ENCODE measurements around the gene ITPK1. TPM values are rescaled to one million over a fixed set of nuclear protein-coding genes. Genes with fewer than 3 reads are reported as not detected.

Gene ITPK1
- total RNA-seq, 1 donor from 2014 or later: 43.0 TPM

DNA sequence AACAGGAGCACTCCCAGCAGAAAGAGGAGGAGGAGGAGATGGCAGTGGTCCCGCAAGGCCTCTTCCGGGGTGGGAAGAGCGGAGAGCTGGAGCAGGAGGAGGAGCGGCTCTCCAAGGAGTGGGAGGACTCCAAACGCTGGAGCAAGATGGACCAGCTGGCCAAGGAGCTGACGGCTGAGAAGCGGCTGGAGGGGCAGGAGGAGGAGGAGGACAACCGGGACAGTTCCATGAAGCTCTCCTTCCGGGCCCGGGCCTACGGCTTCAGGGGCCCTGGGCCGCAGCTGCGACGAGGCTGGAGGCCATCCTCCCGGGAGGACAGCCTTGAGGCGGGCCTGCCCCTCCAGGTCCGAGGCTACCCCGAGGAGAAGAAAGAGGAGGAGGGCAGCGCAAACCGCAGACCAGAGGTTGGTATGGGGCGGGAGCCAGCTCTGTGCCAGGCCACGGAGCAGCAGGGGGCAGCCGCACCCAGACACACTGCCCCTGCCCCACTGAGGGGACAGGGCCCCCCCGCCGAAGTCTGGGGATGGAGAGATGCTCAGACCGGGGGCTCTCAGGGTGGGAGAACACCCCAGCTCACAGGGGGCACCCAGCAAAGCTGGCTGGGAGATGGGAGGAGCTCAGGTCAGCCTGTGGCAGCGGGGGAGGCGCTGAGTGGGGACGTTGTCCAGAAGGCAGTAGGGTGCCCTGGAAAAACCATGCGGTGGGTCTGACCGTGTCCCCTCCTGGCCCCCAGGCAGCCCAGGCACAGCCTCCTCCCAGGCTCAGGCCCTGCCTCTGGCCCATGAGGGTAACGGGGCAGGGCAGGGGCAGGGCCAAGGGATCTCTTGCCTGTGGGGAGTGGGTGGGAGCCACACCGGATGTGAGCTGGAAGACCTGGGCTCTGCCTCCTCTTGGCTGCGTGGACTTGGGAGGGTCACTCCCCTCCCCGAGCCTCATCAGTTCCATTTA lies 183.0 kb downstream of the ITPK1 start:
- H3K27me3 Mint-ChIP-seq: no peaks in the 10 kb centered on the region
- no peaks in the 10 kb centered on the region for H3K4me1 Mint-ChIP-seq
- ChIA-PET POLR2A (interaction anchor here (0.5 kb wide), 1 partner anchor 14 kb away, joined by 3 read pairs; no protein-coding TSS in a partner anchor), CTCF (no interaction called here)
- peaks cover 13% of the 10 kb centered on the region for H3K36me3 Mint-ChIP-seq (ENCODE audit: low read depth)
- no peak overlapping the region for H3K27ac Mint-ChIP-seq
- H3K9me3 Mint-ChIP-seq: no peaks in the 10 kb centered on the region
- ATAC-seq (ENCODE audit: low read depth): no peak
- H3K4me3 Mint-ChIP-seq: no peak overlapping the region
- TF ChIP-seq, protein P1, sequence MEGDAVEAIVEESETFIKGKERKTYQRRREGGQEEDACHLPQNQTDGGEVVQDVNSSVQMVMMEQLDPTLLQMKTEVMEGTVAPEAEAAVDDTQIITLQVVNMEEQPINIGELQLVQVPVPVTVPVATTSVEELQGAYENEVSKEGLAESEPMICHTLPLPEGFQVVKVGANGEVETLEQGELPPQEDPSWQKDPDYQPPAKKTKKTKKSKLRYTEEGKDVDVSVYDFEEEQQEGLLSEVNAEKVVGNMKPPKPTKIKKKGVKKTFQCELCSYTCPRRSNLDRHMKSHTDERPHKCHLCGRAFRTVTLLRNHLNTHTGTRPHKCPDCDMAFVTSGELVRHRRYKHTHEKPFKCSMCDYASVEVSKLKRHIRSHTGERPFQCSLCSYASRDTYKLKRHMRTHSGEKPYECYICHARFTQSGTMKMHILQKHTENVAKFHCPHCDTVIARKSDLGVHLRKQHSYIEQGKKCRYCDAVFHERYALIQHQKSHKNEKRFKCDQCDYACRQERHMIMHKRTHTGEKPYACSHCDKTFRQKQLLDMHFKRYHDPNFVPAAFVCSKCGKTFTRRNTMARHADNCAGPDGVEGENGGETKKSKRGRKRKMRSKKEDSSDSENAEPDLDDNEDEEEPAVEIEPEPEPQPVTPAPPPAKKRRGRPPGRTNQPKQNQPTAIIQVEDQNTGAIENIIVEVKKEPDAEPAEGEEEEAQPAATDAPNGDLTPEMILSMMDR (IDR thresholded peaks at IDR 0.05): no peak
- DNase-seq: no peak
- intact Hi-C loops (cut with micrococcal nuclease): no loop called here

DNA sequence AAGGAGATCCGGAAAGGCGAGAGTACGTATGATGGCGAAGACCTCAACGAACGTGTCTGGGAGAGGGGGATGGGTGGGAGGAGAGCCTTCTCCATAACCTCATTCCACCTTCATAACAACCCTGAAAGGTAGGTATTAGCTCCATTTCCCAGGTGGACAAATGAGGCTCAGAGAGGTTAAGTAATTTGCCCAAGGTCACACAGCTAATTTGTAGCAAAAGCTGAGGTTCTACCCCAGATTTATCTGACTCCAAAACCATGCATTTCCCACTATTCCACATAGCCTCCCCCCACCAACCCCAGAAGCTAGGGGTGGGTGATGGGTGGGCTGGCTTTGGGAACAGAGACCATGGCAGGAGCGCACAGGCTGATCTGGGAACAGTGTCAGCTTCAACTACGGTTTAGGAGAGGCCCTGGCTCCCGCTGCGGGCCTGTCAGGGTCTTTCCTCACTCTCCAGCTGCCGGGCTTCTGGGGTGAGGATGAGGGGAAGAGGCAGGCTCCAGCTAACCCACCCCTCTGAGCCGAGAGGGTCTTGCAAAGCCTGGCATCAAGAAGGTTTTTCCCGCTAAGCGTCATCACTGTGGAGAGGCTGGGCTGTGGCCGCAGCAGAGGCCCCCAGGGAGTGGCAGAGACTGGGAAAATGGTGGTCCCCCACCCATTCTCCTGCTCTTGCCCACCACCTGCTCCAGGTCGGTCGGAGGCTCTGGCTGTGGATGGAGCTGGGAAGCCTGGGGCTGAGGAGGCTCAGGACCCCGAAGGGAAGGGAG lies 183.9 kb downstream of the ITPK1 start:
- CTCF ChIA-PET: no interaction called here
- intact Hi-C loops (cut with micrococcal nuclease): no loop called here
- no peak for ATAC-seq (ENCODE audit: low read depth)
- H3K4me3 Mint-ChIP-seq: no peak overlapping the region
- no peaks in the 10 kb centered on the region for H3K4me1 Mint-ChIP-seq
- POLR2A ChIA-PET: interaction anchor here (0.5 kb wide), 1 partner anchor 13 kb away, joined by 3 read pairs; no protein-coding TSS in a partner anchor
- TF ChIP-seq, protein P1 (IDR thresholded peaks at IDR 0.05): no peak
- DNase-seq: no peak
- no peaks in the 10 kb centered on the region for H3K9me3 Mint-ChIP-seq
- no peak overlapping the region for H3K27ac Mint-ChIP-seq
- H3K36me3 Mint-ChIP-seq (ENCODE audit: low read depth): peaks cover 6% of the 10 kb centered on the region
- no peaks in the 10 kb centered on the region for H3K27me3 Mint-ChIP-seq

DNA sequence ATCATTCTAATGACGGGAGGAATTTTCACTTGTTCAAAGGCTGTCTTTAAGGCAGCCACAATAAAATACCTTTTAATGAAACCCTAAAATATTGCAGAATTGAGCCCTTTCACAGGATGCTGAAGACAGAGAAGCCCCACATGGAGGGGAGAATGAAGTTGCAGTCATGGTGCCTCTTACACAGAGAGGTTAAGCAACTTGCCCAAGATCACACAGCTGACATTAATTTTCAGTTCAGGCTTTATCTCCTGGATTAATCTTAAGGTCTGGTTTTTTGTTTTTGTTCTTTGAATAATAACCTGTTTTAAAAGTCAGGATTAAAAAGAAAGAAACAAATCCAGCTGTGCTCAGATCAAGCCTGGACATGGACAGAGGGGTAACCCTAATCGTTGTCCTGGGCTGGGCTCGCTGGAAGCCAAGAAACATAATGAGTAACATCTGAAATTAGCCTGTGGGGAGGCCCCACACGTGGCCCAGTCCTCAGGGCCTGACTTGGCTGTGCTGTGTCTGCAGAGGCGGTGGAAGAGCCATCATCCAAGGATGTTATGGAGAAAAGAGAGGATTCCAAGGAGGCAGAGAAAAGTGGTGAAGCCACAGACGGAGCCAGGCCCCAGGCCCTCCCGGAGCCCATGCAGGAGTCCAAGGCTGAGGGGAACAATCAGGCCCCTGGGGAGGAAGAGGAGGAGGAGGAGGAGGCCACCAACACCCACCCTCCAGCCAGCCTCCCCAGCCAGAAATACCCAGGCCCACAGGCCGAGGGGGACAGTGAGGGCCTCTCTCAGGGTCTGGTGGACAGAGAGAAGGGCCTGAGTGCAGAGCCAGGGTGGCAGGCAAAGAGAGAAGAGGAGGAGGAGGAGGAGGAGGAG lies 184.8 kb downstream of the ITPK1 start:
- ChIA-PET CTCF (no interaction called here), POLR2A (no interaction called here)
- no peak for DNase-seq
- Mint-ChIP-seq H3K27ac (no peak overlapping the region), H3K36me3 (ENCODE audit: low read depth) (peaks cover 4% of the 10 kb centered on the region), H3K4me1 (no peaks in the 10 kb centered on the region), H3K27me3 (no peaks in the 10 kb centered on the region), H3K9me3 (no peaks in the 10 kb centered on the region), H3K4me3 (no peak overlapping the region)
- TF ChIP-seq, protein P1 (IDR thresholded peaks at IDR 0.05): no peak
- intact Hi-C loops (cut with micrococcal nuclease): no loop called here
- ATAC-seq (ENCODE audit: low read depth): no peak

DNA sequence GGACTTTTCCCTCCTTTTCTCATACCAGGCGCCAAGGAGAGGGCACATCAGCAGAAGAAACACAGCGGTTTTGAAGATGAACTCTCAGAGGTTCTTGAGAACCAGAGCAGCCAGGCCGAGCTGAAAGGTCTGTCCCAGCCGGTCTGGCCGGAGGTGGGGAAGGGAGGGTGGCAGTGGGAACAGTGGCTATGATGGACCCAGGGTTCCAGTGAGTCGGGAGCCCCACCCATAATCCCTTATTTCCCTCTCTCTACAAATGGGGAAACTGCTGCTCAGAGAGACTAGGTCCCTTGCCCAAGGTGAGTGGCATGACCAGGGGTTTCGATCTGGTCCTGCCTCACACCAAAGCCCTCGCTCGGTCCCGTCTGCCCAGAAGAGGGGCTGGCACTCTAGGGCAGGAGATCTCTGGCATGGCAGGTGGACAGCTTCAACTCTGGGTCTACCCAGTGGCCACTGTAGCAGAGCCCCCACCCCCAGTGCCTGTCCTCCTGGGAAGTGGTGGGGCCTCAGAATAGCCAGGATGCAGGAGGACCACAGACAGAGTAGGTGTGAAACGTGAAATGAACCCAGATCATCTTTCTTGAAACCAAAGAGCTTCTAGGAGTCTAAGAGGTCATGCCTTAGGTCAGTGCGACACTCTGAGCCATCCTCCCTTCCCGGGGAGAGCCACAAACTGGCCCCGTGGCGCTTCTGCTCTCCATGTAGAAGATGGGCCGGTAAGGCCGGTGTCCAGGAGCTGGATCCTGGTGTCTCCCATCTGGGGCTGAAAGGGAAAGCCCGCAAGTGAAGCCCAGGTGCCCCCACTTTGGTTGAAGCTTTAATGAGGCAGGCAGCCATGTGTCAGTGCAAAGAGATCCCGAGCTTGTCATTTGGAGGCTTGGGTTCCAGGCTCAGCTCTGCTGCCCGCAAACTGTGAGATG lies 185.8 kb downstream of the ITPK1 start:
- TF ChIP-seq, protein P1 (IDR thresholded peaks at IDR 0.05): no peak
- POLR2A ChIA-PET: no interaction called here
- CTCF ChIA-PET: no interaction called here
- intact Hi-C loops (cut with micrococcal nuclease): no loop called here
- Mint-ChIP-seq H3K4me3 (no peak overlapping the region), H3K9me3 (no peaks in the 10 kb centered on the region), H3K27ac (no peak overlapping the region), H3K4me1 (no peaks in the 10 kb centered on the region), H3K36me3 (ENCODE audit: low read depth) (no peaks in the 10 kb centered on the region), H3K27me3 (no peaks in the 10 kb centered on the region)
- ATAC-seq (ENCODE audit: low read depth) (no peak), DNase-seq (no peak)

All from activated B cell treated with CpG ODN at 0.5 μM for 24 hours (primary cell).